GM12801 (cell line): ENCODE results near the gene C10orf143.

Experiments
- CTCF ChIP-seq: IDR thresholded peaks from one replicate; pipeline ENCODE4 v1.5.1; 2011; ENCODE audit warnings: control low read depth; ENCODE audit not compliant: insufficient read length; ENCODE audit errors: extremely low read depth

Gene C10orf143

GRCh38 chr10:130110246-130111112 is at the start of gene C10orf143:
Gene C10orf143 (minus strand): TSS chr10:130110830. CDS start chr10:130110772, 58 bp downstream.
- TF ChIP-seq CTCF: no peak

DNA sequence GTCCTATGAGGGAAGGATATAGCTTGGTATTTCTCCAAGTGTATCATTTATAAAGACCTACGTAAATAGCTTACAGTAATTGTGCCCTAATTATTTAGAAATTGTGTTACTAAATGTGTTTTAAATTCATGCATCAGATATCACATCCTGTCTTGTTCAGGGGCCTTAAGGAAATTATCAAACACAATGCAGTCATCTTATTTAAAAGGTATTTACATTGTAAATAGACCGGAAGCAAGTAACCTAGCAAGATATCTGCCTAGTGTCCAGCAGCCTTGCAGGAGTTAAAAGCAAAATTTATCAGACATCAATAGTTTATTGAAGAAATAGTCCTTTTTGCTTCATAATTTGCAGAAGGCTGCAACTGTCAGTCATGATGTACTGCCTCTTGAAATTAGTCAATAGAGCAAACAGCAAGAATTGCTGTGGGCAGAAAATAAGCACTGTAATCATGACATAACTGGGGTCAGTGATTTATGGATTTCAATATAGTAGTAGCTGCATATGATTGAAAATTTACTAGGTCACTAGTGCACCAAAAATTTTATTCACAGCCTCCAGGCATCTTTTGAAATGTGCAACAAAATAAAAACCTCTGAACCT is 48.7 kb upstream of the C10orf143 start:
- TF ChIP-seq CTCF: no peak

DNA sequence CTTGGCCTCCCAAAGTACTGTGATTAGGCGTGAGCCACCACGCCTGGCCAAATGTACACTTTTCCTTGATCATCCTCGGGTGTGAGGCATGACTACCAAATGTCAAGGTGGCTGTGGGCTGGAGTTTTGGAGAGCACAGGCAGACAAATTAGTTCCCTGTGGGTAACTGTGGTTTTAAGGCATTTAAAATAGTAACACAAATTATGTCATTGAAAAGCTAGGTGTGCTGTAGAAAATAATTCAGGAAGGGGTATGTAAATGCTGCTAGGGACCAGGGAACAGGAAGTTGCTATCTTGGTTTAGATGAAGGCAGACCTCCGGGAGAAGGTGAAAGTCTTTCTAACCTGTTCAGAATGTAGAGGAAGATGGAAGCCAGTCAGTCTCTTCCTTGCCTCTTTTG is 35.4 kb upstream of the C10orf143 start:
- TF ChIP-seq CTCF: no peak

- TF ChIP-seq CTCF: no peak
Measured at GRCh38 chr10:130141878-130142277, 31.2 kb upstream of the C10orf143 start.

DNA sequence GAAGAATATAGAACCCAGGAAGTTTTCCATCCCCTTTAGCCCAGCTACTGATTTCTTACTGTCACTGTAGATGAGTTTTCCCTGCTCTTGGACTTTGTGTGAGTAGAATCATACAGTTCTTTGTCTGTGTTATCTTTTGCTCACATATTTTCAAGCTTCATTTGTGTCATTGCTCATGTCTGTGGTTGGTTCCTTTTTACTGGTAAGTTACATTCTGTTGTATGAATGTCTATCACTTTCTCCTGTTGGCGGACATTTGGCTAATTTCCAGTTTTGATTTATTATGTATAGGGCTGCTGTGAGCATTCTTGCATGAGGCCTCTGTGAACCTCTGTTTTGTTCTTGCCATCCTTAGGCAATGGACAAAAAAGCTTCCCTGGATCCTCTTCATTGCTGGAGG is 30.8 kb upstream of the C10orf143 start:
- TF ChIP-seq CTCF: no peak

- no peak for TF ChIP-seq CTCF
Measured at GRCh38 chr10:130141038-130141437, 30.4 kb upstream of the C10orf143 start.

DNA sequence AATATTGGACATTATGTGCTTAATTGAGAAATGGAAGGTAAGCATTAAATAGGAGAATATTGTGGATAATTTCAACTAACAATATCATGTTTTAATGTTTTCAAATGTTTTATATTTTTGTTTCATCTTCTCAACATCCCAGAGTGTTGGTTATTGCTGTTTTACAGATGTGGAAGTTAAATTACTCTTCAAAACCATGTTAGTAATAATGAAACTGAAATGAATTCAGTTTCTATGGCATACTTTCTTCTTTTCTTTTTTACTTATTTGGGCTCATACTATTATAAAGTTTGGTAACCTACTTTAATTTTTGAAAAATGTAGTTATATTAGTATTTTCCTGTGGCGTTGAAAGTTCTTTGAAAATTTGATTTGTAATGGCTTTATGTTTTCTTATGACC is 29.8 kb upstream of the C10orf143 start:
- TF ChIP-seq CTCF: no peak
